ENCODE data around the gene SFXN1.

Gene SFXN1

GRCh38 chr5:175466700-175467318, 11.6 kb upstream of the SFXN1 start:
- DNase-seq: no peak

GRCh38 chr5:175467983-175468690, 10.2 kb upstream of the SFXN1 start:
- DNase-seq: no peak

GRCh38 chr5:175468892-175469291, 9.5 kb upstream of the SFXN1 start:
- no peak for DNase-seq

GRCh38 chr5:175469916-175470315, 8.4 kb upstream of the SFXN1 start:
- no peak for DNase-seq

GRCh38 chr5:175470781-175471180, 7.6 kb upstream of the SFXN1 start:
- no peak for DNase-seq

GRCh38 chr5:175471196-175471595, 7.2 kb upstream of the SFXN1 start:
- no peak for DNase-seq

- DNase-seq: no peak
Measured at GRCh38 chr5:175471628-175472027, 6.7 kb upstream of the SFXN1 start.

GRCh38 chr5:175472378-175472777, 6.0 kb upstream of the SFXN1 start:
- no peak for DNase-seq

GRCh38 chr5:175475248-175475647, 3.1 kb upstream of the SFXN1 start:
- DNase-seq: no peak

GRCh38 chr5:175477440-175477839, 920 bp upstream of the SFXN1 start:
- no peak for DNase-seq

- DNase-seq: no peak
Measured at GRCh38 chr5:175478008-175478383, 364 bp upstream of the SFXN1 start.

- DNase-seq: peak; percentile 40
Measured at GRCh38 chr5:175479125-175479881, 943 bp downstream of the SFXN1 start.

- no peak for DNase-seq
Measured at GRCh38 chr5:175483337-175483736, 5.0 kb downstream of the SFXN1 start.

- no peak for DNase-seq
Measured at GRCh38 chr5:175484322-175484721, 6.0 kb downstream of the SFXN1 start.

GRCh38 chr5:175484829-175485228, 6.5 kb downstream of the SFXN1 start:
- DNase-seq: no peak

GRCh38 chr5:175485631-175486030, 7.3 kb downstream of the SFXN1 start:
- DNase-seq: no peak

GRCh38 chr5:175487514-175488222, 9.3 kb downstream of the SFXN1 start:
- DNase-seq: no peak

- peak; percentile 53 for DNase-seq
Measured at GRCh38 chr5:175489693-175490443, 11.5 kb downstream of the SFXN1 start.

- no peak for DNase-seq
Measured at GRCh38 chr5:175491223-175491622, 12.9 kb downstream of the SFXN1 start.

GRCh38 chr5:175493260-175493659, 14.9 kb downstream of the SFXN1 start:
- DNase-seq: no peak

GRCh38 chr5:175493726-175494125, 15.4 kb downstream of the SFXN1 start:
- no peak for DNase-seq
